Large intestine (tissue), 3 donors: Measurements from ENCODE around the gene MBOAT1. TPM values are rescaled to one million over a fixed set of nuclear protein-coding genes. Genes with fewer than 3 reads are reported as not detected.

Source experiments
- DNase-seq, 2 donors: peaks; one replicate each; pipeline versions ENCODE4 v3.0.0 to v3.0.0-alpha.2; 2013
- H3K27ac ChIP-seq: one replicate; pipeline ENCODE4 v1.5.1; 2013; ENCODE audit warnings: low read length
- H3K27me3 ChIP-seq: 2 replicates; pipeline ENCODE4 v1.6.1; 2013; ENCODE audit warnings: low read length; ENCODE audit not compliant: control insufficient read depth, insufficient read depth
- H3K36me3 ChIP-seq: 2 replicates; pipeline ENCODE4 v1.6.1; 2013; ENCODE audit warnings: low read length; ENCODE audit not compliant: control insufficient read depth, insufficient read depth
- H3K4me1 ChIP-seq: one replicate; pipeline ENCODE4 v1.6.1; 2013; ENCODE audit warnings: low read length; ENCODE audit not compliant: control insufficient read depth, insufficient read depth
- H3K4me3 ChIP-seq: one replicate; pipeline ENCODE4 v1.5.1; 2013; ENCODE audit warnings: low read length
- H3K9me3 ChIP-seq: one replicate; pipeline ENCODE4 v1.6.1; 2013; ENCODE audit warnings: mild to moderate bottlenecking, low read depth, low read length, moderate library complexity; ENCODE audit not compliant: control insufficient read depth
- WGBS: methylation state at CpG from one replicate; pipeline ENCODE4 v1.1.5; 2013; ENCODE audit warnings: low lambda C conversion rate; ENCODE audit not compliant: insufficient coverage; 5-methylcytosine and 5-hydroxymethylcytosine counted together
- polyA plus RNA-seq: library from polyadenylated mRNA; unstranded; fragments of 120-200 nt; gene quantifications from one replicate; pipeline ENCODE4 v1.2.1, GENCODE V29; 2013

Gene MBOAT1
- polyA plus RNA-seq, 1 donor = 26.4 TPM

DNA sequence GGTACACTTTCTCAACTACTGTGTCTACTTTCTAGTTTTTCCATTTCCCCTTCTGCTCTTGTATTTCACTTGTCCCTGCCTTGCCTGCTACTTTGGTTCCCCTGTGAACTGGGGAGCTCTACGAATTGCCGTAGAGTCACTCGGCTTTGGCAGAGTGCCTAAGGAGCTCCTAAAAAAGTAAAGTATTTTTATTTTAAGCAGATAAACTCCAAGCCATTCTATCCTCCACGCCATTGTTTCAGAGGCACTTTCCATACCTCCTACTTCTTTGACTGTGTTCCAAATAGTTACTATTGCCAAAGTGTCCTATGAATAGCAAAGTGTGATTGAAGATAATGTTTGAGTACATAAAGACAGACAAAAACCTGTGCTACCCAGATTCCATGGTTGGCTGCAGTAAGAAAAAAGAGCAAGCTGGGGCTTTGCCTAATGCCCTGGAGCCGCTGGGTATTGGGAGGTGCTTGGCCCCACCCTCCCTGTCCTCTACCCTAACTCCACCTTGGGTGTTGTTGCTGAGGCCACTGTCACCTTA lies 5.1 kb upstream of the MBOAT1 start:
- H3K9me3 ChIP-seq = no peaks in the 10 kb centered on the region
- H3K27ac ChIP-seq = no peak overlapping the region
- H3K4me3 ChIP-seq = no peak overlapping the region
- DNase-seq = no peak
- WGBS = 83% methylated on average over 1 of the region's 5 CpGs
- H3K4me1 ChIP-seq = peaks cover 25% of the 10 kb centered on the region
- no peaks in the 10 kb centered on the region for H3K36me3 ChIP-seq
- no peaks in the 10 kb centered on the region for H3K27me3 ChIP-seq

- no peaks in the 10 kb centered on the region for H3K9me3 ChIP-seq
- H3K36me3 ChIP-seq = no peaks in the 10 kb centered on the region
- peaks cover 19% of the 10 kb centered on the region for H3K4me1 ChIP-seq
- H3K27me3 ChIP-seq = no peaks in the 10 kb centered on the region
- DNase-seq = no peak
- H3K27ac ChIP-seq = no peak overlapping the region
- no peak overlapping the region for H3K4me3 ChIP-seq
Observed at GRCh38 chr6:20215310-20215709, 3.0 kb upstream of the MBOAT1 start.

GRCh38 chr6:20213271-20213798 lies 1.1 kb upstream of the MBOAT1 start:
- Histone ChIP-seq H3K4me3 (peak overlapping the region; percentile 87), H3K9me3 (no peaks in the 10 kb centered on the region), H3K4me1 (peaks cover 25% of the 10 kb centered on the region), H3K36me3 (no peaks in the 10 kb centered on the region), H3K27ac (peak overlapping the region; percentile 97), H3K27me3 (no peaks in the 10 kb centered on the region)
- peak in 1 of 2 donors; percentile 59 for DNase-seq
- no CpG with 5 or more reads among the region's 9 CpGs for WGBS

DNA sequence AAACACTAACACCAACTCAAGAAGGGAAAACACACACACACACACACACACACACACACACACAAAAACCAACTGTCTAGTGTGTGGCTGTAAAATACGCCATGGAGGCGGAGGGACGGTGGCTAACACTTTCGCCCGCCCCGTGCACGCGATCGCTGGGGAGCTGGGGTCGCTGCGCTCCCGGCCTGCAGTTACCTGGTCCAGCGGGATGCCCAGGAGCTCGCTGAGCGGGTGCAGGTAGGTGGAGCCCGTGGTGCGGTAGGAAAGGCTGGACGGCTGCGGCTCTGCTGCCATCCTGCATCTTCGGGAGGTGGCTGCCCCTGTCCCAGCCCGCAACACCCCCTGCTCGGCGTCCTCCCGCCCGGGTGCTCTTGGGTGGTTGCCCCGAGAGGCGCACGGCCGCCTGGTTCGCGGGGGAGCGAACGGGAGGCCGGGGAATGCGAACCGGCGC lies 303 bp downstream of the MBOAT1 start:
- peak in 1 of 2 donors; percentile 33 for DNase-seq
- no peaks in the 10 kb centered on the region for H3K9me3 ChIP-seq
- H3K27me3 ChIP-seq = no peaks in the 10 kb centered on the region
- WGBS = no CpG with 5 or more reads among the region's 37 CpGs
- H3K36me3 ChIP-seq = no peaks in the 10 kb centered on the region
- H3K27ac ChIP-seq = peak overlapping the region; percentile 97
- peaks cover 22% of the 10 kb centered on the region for H3K4me1 ChIP-seq
- H3K4me3 ChIP-seq = peak overlapping the region; percentile 87

GRCh38 chr6:20211037-20211940 lies 980 bp downstream of the MBOAT1 start:
- Histone ChIP-seq H3K4me3 (peak overlapping the region; percentile 87), H3K27ac (peak overlapping the region; percentile 97), H3K36me3 (no peaks in the 10 kb centered on the region), H3K4me1 (peaks cover 17% of the 10 kb centered on the region), H3K27me3 (no peaks in the 10 kb centered on the region), H3K9me3 (no peaks in the 10 kb centered on the region)
- DNase-seq = peak; percentile 25 to 70
- WGBS = 0% methylated on average over 1 of the region's 17 CpGs

DNA sequence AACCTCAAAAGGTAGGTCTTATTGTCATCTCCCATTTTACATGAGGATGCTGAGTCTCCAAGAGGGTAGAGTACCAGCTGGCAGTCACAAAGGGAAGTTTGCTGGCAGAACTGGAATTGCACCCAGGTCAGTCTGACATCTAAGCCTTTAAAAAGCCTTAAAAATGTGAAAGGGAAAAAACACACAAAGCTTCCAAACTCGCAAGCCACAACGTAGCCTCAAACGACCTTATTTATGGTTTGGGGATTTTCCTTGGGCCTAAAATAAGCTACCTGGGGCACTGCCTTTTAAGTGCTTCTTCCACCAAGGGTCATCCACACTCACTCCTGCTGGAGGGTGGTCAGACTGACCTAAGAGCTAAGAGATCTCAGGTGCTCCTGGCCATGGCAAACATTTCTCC lies 2.1 kb downstream of the MBOAT1 start:
- no peaks in the 10 kb centered on the region for H3K9me3 ChIP-seq
- no peak overlapping the region for H3K27ac ChIP-seq
- peaks cover 18% of the 10 kb centered on the region for H3K4me1 ChIP-seq
- no peak overlapping the region for H3K4me3 ChIP-seq
- no CpG with 5 or more reads among the region's 3 CpGs for WGBS
- no peaks in the 10 kb centered on the region for H3K36me3 ChIP-seq
- DNase-seq = no peak
- no peaks in the 10 kb centered on the region for H3K27me3 ChIP-seq

DNA sequence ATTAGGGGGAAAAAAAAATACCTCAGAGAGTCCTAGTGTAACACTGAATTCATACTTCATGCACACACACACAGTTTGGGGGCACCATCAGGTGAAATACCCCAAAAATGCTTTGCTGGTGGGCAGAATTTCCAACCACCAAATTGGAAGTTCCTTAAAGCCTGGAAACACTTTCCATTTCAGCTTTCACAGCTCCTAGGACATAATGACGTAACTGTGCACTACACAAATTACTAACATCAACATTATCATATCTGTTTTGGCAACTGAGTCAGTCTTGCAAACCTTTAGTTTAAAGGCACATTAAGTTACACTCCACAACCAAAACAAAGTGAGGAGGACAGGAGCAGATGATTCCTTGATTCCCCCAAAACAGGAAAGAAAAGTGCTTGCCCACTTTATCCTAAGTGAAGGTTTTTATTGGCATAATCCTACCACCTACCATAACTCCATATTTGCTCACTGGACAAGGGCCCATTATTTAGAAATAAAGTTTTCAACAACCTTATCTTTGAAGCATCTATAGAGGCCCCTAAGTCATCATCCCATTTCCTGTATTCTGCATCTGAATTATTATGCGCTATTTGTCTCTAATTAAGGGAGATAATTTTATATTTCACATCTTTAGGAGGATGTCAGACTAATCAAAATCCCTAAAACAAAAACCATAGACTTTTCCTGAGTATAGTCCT lies 3.4 kb downstream of the MBOAT1 start:
- Histone ChIP-seq H3K27ac (no peak overlapping the region), H3K27me3 (no peaks in the 10 kb centered on the region), H3K4me3 (no peak overlapping the region), H3K36me3 (no peaks in the 10 kb centered on the region), H3K4me1 (peaks cover 30% of the 10 kb centered on the region), H3K9me3 (no peaks in the 10 kb centered on the region)
- WGBS = no CpG with 5 or more reads among the region's 2 CpGs
- DNase-seq = no peak

GRCh38 chr6:20207088-20207418 lies 5.2 kb downstream of the MBOAT1 start:
- Histone ChIP-seq H3K9me3 (no peaks in the 10 kb centered on the region), H3K36me3 (no peaks in the 10 kb centered on the region), H3K4me3 (no peak overlapping the region), H3K27me3 (no peaks in the 10 kb centered on the region), H3K4me1 (peaks cover 32% of the 10 kb centered on the region), H3K27ac (no peak overlapping the region)
- no peak for DNase-seq
- 80% methylated on average over 1 of the region's 5 CpGs for WGBS

GRCh38 chr6:20205722-20206161 lies 6.5 kb downstream of the MBOAT1 start:
- Histone ChIP-seq H3K4me3 (no peak overlapping the region), H3K27me3 (no peaks in the 10 kb centered on the region), H3K9me3 (no peaks in the 10 kb centered on the region), H3K27ac (no peak overlapping the region), H3K36me3 (no peaks in the 10 kb centered on the region), H3K4me1 (peaks cover 44% of the 10 kb centered on the region)
- WGBS = 79% methylated on average over 5 of the region's 6 CpGs
- no peak for DNase-seq

DNA sequence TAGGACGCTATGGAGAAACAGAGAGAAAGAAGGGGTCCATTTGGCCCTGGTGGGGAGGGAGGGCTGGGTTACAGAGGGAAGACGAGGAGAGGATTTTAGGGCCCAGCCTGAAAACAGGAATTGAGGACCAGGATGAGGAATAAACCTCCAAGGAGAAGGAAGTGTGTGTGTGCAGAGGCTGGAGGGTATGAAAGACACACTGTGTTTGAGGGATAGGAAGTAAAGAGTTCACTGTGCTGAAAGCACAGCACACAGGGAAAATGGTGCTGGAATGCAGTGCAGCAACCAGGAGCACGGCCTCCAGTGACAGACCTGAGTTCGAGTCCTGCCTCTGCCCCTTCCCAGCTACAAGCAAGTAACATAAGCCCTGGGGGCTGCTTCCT lies 7.8 kb downstream of the MBOAT1 start:
- no peak overlapping the region for H3K4me3 ChIP-seq
- no peaks in the 10 kb centered on the region for H3K27me3 ChIP-seq
- no peak for DNase-seq
- H3K36me3 ChIP-seq = peaks cover 2% of the 10 kb centered on the region
- H3K4me1 ChIP-seq = peaks cover 42% of the 10 kb centered on the region
- no peaks in the 10 kb centered on the region for H3K9me3 ChIP-seq
- WGBS = 58% methylated on average over 2 of the region's 4 CpGs
- peak overlapping the region; percentile 69 for H3K27ac ChIP-seq
